Body of pancreas (tissue), 4 donors: ENCODE measurements around the gene MEIOSIN. TPM values are rescaled to one million over a fixed set of nuclear protein-coding genes. Genes with fewer than 3 reads are reported as not detected.

Source experiments
- ATAC-seq: fragments of 150-250 bp; one replicate; pipeline ENCODE4 v1.9.1; 2016
- DNase-seq, 4 donors: peaks; one replicate each; pipeline ENCODE4 v3.0.0-alpha.2; 2019
- H3K27ac ChIP-seq, 4 donors: fragments of 200-600 bp; sonication (generic); 1 replicate in 3 of 4; 2 replicates in 1 of 4; pipeline versions ENCODE4 v1.5.1 to v1.6.1; 2016 to 2019; ENCODE audit warnings: mild to moderate bottlenecking in 1 of 4, mixed read lengths in 1 of 4, moderate library complexity in 1 of 4
- H3K27me3 ChIP-seq, 2 donors: fragments of 200-600 bp; sonication (generic); one replicate each; pipeline ENCODE4 v1.6.0; 2016; ENCODE audit warnings: mild to moderate bottlenecking in 1 of 2
- H3K36me3 ChIP-seq, 2 donors: fragments of 200-600 bp; sonication (generic); replicated peaks in 1 of 2; 2 replicates each; pipeline ENCODE4 v1.5.1; 2016; ENCODE audit warnings: low read depth in 2 of 2; ENCODE audit not compliant: insufficient read depth in 1 of 2
- H3K4me1 ChIP-seq: fragments of 200-600 bp; sonication (generic); one replicate; pipeline ENCODE4 v1.6.0; 2016
- H3K4me3 ChIP-seq, 2 donors: fragments of 200-600 bp; sonication (generic); 1 replicate in 1 of 2; 2 replicates in 1 of 2; pipeline ENCODE4 v1.5.1; 2016 to 2019
- H3K9me3 ChIP-seq, 3 donors: fragments of 200-600 bp; sonication (generic); 1 replicate in 2 of 3; 2 replicates in 1 of 3; pipeline ENCODE4 v1.5.1; 2016
- CTCF ChIP-seq, 7 experiments: fragments of 450-650 bp in 4 of 7; fragments of 200-600 bp in 3 of 7; sonication (generic) in 3 of 7; IDR thresholded peaks; one replicate each; pipeline ENCODE4 v1.5.1; 2016 to 2019; ENCODE audit warnings: antibody characterized with exemption in 7 of 7
- POLR2A ChIP-seq, 3 donors: fragments of 450-650 bp; IDR thresholded peaks; one replicate each; pipeline ENCODE4 v1.6.1; 2016; ENCODE audit warnings: antibody characterized with exemption in 3 of 3, mild to moderate bottlenecking in 2 of 3
- WGBS, 2 donors: methylation state at CpG; one replicate each; pipeline ENCODE4 v1.1.5; 2017; 5-methylcytosine and 5-hydroxymethylcytosine counted together
- intact Hi-C: fragments of 100-400 bp; cut with DNase I; formaldehyde crosslinking; loops from one replicate; pipeline ENCODE4 v1.15.1; 2023
- total RNA-seq, 2 donors: library from RNA; depleted of rRNA; stranded (reverse); fragments of >200 nt; gene quantifications; one replicate each; pipeline ENCODE4 v1.1.0, GENCODE V29; 2016

Gene MEIOSIN
- total RNA-seq, 2 donors from 2014 or later: not detected

- Histone ChIP-seq H3K27me3 (no peaks in the 10 kb centered on the region), H3K4me3 (no peak overlapping the region), H3K9me3 (no peaks in the 10 kb centered on the region), H3K4me1 (no peaks in the 10 kb centered on the region), H3K36me3 (no peaks in the 10 kb centered on the region), H3K27ac (no peak overlapping the region)
- DNase-seq (no peak), ATAC-seq (no peak)
- WGBS, 2 donors: 77 to 88% methylated on average over 8 to 9 of the region's 9 CpGs
- intact Hi-C loops: no loop called here
- TF ChIP-seq CTCF (IDR thresholded peaks at IDR 0.05) (no peak), POLR2A (IDR thresholded peaks at IDR 0.05) (no peak)
Observed at GRCh38 chr19:45757695-45758094, 24.5 kb downstream of the MEIOSIN start.

- intact Hi-C loops: no loop called here
- H3K9me3 ChIP-seq: no peaks in the 10 kb centered on the region
- no peak overlapping the region for H3K27ac ChIP-seq
- H3K4me1 ChIP-seq: no peaks in the 10 kb centered on the region
- 79 to 80% methylated on average over 2 to 9 of the region's 9 CpGs for WGBS, 2 donors
- H3K27me3 ChIP-seq: no peaks in the 10 kb centered on the region
- no peak overlapping the region for H3K4me3 ChIP-seq
- ATAC-seq (no peak), DNase-seq (no peak)
- H3K36me3 ChIP-seq: no peaks in the 10 kb centered on the region
- no peak for TF ChIP-seq CTCF (IDR thresholded peaks at IDR 0.05)
- no peak for TF ChIP-seq POLR2A (IDR thresholded peaks at IDR 0.05)
Observed at GRCh38 chr19:45758921-45759320, 25.7 kb downstream of the MEIOSIN start.

- H3K4me1 ChIP-seq: peaks cover 28% of the 10 kb centered on the region
- WGBS, 2 donors: 82 to 85% methylated on average over 11 to 17 of the region's 17 CpGs
- no peaks in the 10 kb centered on the region for H3K27me3 ChIP-seq
- no peak overlapping the region for H3K27ac ChIP-seq
- DNase-seq: no peak
- intact Hi-C loops: no loop called here
- no peaks in the 10 kb centered on the region for H3K36me3 ChIP-seq
- H3K4me3 ChIP-seq: no peak overlapping the region
- TF ChIP-seq CTCF (IDR thresholded peaks at IDR 0.05) (no peak), POLR2A (IDR thresholded peaks at IDR 0.05) (no peak)
- no peaks in the 10 kb centered on the region for H3K9me3 ChIP-seq
- ATAC-seq: no peak
Observed at GRCh38 chr19:45761714-45762113, 28.5 kb downstream of the MEIOSIN start.

GRCh38 chr19:45762870-45763631, 29.8 kb downstream of the MEIOSIN start:
- Histone ChIP-seq H3K27ac (no peak overlapping the region), H3K36me3 (no peaks in the 10 kb centered on the region), H3K4me3 (no peak overlapping the region), H3K4me1 (peaks cover 32% of the 10 kb centered on the region), H3K27me3 (no peaks in the 10 kb centered on the region), H3K9me3 (no peaks in the 10 kb centered on the region)
- WGBS, 2 donors: 68 to 83% methylated on average over 7 to 15 of the region's 15 CpGs
- no peak for DNase-seq
- ATAC-seq: no peak
- TF ChIP-seq POLR2A (IDR thresholded peaks at IDR 0.05) (no peak), CTCF (IDR thresholded peaks at IDR 0.05) (no peak)
- intact Hi-C loops: no loop called here
